HepG2 (cell line): ENCODE measurements around the gene FOXA1. TPM values are rescaled to one million over a fixed set of nuclear protein-coding genes. Genes with fewer than 3 reads are reported as not detected.

Experiments used
- CREB1 ChIP-seq, 2 experiments: fragments of 450-650 bp in 1 of 2; IDR thresholded peaks; 2 replicates each; pipeline ENCODE4 v1.6.1; 2016 to 2017; ENCODE audit warnings: control low read depth in 1 of 2, mild to moderate bottlenecking in 1 of 2, missing compliant biosample characterization in 1 of 2, missing genetic modification characterization in 1 of 2
- EHMT2 ChIP-seq: fragments of 200-600 bp; sonication (generic); IDR thresholded peaks from 2 replicates; pipeline ENCODE4 v1.7.0; 2017; ENCODE audit warnings: antibody characterized with exemption, low read depth, low read length, borderline replicate concordance
- ELF4 ChIP-seq: sonication (generic); formaldehyde crosslinking; IDR thresholded peaks from 2 replicates; pipeline ENCODE4 v1.5.0; 2020; ENCODE audit warnings: missing genetic modification reagents, mild to moderate bottlenecking, moderate library complexity, borderline replicate concordance
- FOXK1 ChIP-seq: sonication (generic); formaldehyde crosslinking; IDR thresholded peaks from 2 replicates; pipeline ENCODE4 v1.4.0; 2020; ENCODE audit warnings: low read depth, missing genetic modification reagents, borderline replicate concordance
- HHEX ChIP-seq: IDR thresholded peaks from 2 replicates; pipeline ENCODE4 v1.6.1; 2016; ENCODE audit warnings: control low read depth
- NRL ChIP-seq: sonication (generic); formaldehyde crosslinking; IDR thresholded peaks from 2 replicates; pipeline ENCODE4 v1.5.0; 2020; ENCODE audit warnings: missing genetic modification reagents, mild to moderate bottlenecking, moderate library complexity, borderline replicate concordance
- SP4 ChIP-seq: sonication (generic); formaldehyde crosslinking; IDR thresholded peaks from 2 replicates; pipeline ENCODE4 v1.8.1; 2023; ENCODE audit warnings: mild to moderate bottlenecking, missing genetic modification reagents
- SYNCRIP ChIP-seq: fragments of 200-400 bp; formaldehyde crosslinking; IDR thresholded peaks from 2 replicates; pipeline ENCODE4 v1.6.1; 2018; ENCODE audit warnings: mild to moderate bottlenecking, low read depth, low read length; ENCODE audit not compliant: insufficient read depth
- TAF1 ChIP-seq: sonication (generic); formaldehyde crosslinking; IDR thresholded peaks from 2 replicates; pipeline ENCODE4 v1.4.0; 2020; ENCODE audit warnings: missing genetic modification reagents
- ZBTB8A ChIP-seq: sonication (generic); formaldehyde crosslinking; IDR thresholded peaks from 2 replicates; pipeline ENCODE4 v1.4.0; 2020; ENCODE audit warnings: mild to moderate bottlenecking, low read depth, missing genetic modification reagents, borderline replicate concordance
- ZNF101 ChIP-seq: sonication (generic); formaldehyde crosslinking; IDR thresholded peaks from 2 replicates; pipeline ENCODE4 v1.4.0; 2020; ENCODE audit warnings: mild to moderate bottlenecking, low read depth, missing genetic modification reagents, borderline replicate concordance
- ZNF232 ChIP-seq: sonication (generic); formaldehyde crosslinking; IDR thresholded peaks from 2 replicates; pipeline ENCODE4 v1.4.0; 2020; ENCODE audit warnings: missing genetic modification reagents, borderline replicate concordance
- ZNF335 ChIP-seq: sonication (generic); formaldehyde crosslinking; IDR thresholded peaks from 2 replicates; pipeline ENCODE4 v1.4.0; 2020; ENCODE audit warnings: missing genetic modification reagents
- ZNF839 ChIP-seq: sonication (generic); formaldehyde crosslinking; IDR thresholded peaks from 2 replicates; pipeline ENCODE4 v1.4.0; 2020; ENCODE audit warnings: missing genetic modification reagents, mild to moderate bottlenecking, borderline replicate concordance
- ZNF850 ChIP-seq: sonication (generic); formaldehyde crosslinking; conservative IDR thresholded peaks from 2 replicates; pipeline ENCODE4 v1.9.0; 2021; ENCODE audit warnings: mild to moderate bottlenecking, missing genetic modification reagents
- polyA plus RNA-seq, 8 experiments: library from polyadenylated mRNA; depleted of rRNA in 3 of 8; stranded (reverse) in 7 of 8; unstranded in 1 of 8; fragments of >200 nt; fragmentation: Illumina TruSeq in 4 of 8; extraction: Trizol in 4 of 8; gene quantifications; 2 replicates each; pipeline versions ENCODE4 v1.2.1 to v1.2.3, GENCODE V29; 2011 to 2016; ENCODE audit warnings: low read depth in 4 of 8, missing spikeins in 1 of 8, mixed read lengths in 1 of 8; ENCODE audit not compliant: insufficient read depth in 1 of 8
- total RNA-seq, 5 experiments: library from RNA; depleted of rRNA; stranded (reverse); fragments of >200 nt; fragmentation: Illumina TruSeq; extraction: Trizol; gene quantifications; 2 replicates each; pipeline ENCODE4 v1.2.3, GENCODE V29; 2016; ENCODE audit warnings: low read depth in 1 of 5
- TF ChIP-seq, protein P1 (sequence below): sonication (generic); formaldehyde crosslinking; IDR thresholded peaks from 2 replicates; pipeline ENCODE4 v1.5.0; 2020; ENCODE audit warnings: missing genetic modification reagents
- TF ChIP-seq, protein P2 (sequence below): sonication (generic); formaldehyde crosslinking; IDR thresholded peaks from 2 replicates; pipeline ENCODE4 v1.4.0; 2020; ENCODE audit warnings: mild to moderate bottlenecking, low read depth, missing genetic modification reagents
- TF ChIP-seq, protein P3 (sequence below): sonication (generic); formaldehyde crosslinking; IDR thresholded peaks from 2 replicates; pipeline ENCODE4 v1.8.1; 2023; ENCODE audit warnings: mild to moderate bottlenecking, missing genetic modification reagents
- TF ChIP-seq, protein P4 (sequence below): sonication (generic); formaldehyde crosslinking; IDR thresholded peaks from 2 replicates; pipeline ENCODE4 v1.4.0; 2020; ENCODE audit warnings: missing genetic modification reagents

FOXA1 gene
- total and polyA plus RNA-seq, 2 of the 13 experiments (the other 11 are each of a cell fraction or from before 2014, with no cell fraction given) = 43.4 to 58.6 TPM

DNA sequence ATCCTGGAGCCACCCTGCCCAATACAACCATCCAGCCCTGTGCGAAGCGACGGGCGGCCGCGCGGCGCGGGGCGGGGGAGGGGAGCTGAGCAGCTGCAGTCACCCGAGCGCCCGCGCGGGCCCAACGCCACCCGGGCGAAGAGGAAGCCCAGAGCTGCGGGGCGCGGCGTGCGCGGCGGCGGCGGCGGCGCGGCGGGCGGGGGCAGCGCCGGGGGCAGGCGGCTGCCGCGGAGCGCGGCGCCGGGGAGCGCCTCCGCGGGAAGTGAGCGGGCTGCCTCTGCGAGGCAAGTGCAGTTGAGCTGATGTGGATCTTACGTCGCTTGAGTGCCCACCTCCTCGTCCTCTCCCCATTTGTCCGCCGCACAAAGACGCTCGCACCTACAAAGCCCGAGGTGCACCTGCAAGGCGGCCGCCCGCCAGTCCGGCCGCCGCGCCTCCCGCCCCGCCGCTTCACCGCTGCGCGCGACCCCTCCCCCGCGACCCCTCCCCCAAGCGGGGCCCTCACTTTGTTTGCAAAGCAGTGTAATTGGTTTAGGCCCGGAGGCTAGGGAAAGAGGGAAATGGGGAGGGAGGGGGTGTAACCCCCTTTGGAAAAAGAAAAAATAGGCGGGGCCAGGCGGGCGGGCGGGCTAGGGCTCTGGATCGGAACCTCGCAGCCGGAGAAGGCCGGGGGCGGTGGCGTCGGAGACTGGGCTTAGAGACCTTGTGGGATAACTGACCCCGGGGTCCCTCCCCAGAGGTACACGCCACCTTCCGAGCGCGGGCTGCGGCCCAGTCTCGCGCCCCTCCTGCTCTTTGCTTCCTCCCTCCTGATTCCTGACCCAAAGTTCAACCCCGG is at the start of gene FOXA1, which contains the start of gene TTC6 (continued):
- TF ChIP-seq ZNF850 (no peak; the same call in 1 of the 2 replicates), ZNF232 (0 out of 2 replicates have a peak, but pooled peaks have one; percentile 22), ELF4 (CRISPR knock-in tag) (no peak), FOXK1 (no peak; the same call in 1 of the 2 replicates), ZNF839 (CRISPR knock-in tag) (peak; percentile 78; the same call in 1 of the 2 replicates), SP4 (CRISPR knock-in tag) (no peak), EHMT2 (no peak; the same call in 1 of the 2 replicates), ZNF101 (no peak), TAF1 (CRISPR knock-in tag) (peak; percentile 84), SYNCRIP (no peak), CREB1 (IDR thresholded peaks at IDR 0.05) (no peak; the same call in 1 of the 2 replicates), CREB1 (CRISPR knock-in tag; IDR thresholded peaks at IDR 0.05) (no peak), ZBTB8A (CRISPR knock-in tag) (no peak), HHEX (CRISPR knock-in tag) (no peak), ZNF335 (no peak), NRL (no peak)
- TF ChIP-seq, protein P1, sequence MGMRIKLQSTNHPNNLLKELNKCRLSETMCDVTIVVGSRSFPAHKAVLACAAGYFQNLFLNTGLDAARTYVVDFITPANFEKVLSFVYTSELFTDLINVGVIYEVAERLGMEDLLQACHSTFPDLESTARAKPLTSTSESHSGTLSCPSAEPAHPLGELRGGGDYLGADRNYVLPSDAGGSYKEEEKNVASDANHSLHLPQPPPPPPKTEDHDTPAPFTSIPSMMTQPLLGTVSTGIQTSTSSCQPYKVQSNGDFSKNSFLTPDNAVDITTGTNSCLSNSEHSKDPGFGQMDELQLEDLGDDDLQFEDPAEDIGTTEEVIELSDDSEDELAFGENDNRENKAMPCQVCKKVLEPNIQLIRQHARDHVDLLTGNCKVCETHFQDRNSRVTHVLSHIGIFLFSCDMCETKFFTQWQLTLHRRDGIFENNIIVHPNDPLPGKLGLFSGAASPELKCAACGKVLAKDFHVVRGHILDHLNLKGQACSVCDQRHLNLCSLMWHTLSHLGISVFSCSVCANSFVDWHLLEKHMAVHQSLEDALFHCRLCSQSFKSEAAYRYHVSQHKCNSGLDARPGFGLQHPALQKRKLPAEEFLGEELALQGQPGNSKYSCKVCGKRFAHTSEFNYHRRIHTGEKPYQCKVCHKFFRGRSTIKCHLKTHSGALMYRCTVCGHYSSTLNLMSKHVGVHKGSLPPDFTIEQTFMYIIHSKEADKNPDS = peak; percentile 75; the same call in 1 of the 2 replicates
- TF ChIP-seq, protein P2, sequence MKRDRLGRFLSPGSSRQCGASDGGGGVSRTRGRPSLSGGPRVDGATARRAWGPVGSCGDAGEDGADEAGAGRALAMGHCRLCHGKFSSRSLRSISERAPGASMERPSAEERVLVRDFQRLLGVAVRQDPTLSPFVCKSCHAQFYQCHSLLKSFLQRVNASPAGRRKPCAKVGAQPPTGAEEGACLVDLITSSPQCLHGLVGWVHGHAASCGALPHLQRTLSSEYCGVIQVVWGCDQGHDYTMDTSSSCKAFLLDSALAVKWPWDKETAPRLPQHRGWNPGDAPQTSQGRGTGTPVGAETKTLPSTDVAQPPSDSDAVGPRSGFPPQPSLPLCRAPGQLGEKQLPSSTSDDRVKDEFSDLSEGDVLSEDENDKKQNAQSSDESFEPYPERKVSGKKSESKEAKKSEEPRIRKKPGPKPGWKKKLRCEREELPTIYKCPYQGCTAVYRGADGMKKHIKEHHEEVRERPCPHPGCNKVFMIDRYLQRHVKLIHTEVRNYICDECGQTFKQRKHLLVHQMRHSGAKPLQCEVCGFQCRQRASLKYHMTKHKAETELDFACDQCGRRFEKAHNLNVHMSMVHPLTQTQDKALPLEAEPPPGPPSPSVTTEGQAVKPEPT = no peak
- TF ChIP-seq, protein P3, sequence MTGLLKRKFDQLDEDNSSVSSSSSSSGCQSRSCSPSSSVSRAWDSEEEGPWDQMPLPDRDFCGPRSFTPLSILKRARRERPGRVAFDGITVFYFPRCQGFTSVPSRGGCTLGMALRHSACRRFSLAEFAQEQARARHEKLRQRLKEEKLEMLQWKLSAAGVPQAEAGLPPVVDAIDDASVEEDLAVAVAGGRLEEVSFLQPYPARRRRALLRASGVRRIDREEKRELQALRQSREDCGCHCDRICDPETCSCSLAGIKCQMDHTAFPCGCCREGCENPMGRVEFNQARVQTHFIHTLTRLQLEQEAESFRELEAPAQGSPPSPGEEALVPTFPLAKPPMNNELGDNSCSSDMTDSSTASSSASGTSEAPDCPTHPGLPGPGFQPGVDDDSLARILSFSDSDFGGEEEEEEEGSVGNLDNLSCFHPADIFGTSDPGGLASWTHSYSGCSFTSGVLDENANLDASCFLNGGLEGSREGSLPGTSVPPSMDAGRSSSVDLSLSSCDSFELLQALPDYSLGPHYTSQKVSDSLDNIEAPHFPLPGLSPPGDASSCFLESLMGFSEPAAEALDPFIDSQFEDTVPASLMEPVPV = peak; percentile 22; the same call in 1 of the 2 replicates
- TF ChIP-seq, protein P4, sequence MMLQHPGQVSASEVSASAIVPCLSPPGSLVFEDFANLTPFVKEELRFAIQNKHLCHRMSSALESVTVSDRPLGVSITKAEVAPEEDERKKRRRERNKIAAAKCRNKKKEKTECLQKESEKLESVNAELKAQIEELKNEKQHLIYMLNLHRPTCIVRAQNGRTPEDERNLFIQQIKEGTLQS (CRISPR knock-in tag) = no peak; the same call in 1 of the 2 replicates
